Measurements from ENCODE around the gene IL1RL2.

Gene IL1RL2

GRCh38 chr2:102186791-102187495 lies at the start of gene IL1RL2:
IL1RL2 (plus strand) TSS chr2:102187023; CDS start chr2:102187868, 845 bp downstream.
- DNase-seq (ENCODE audit: low read depth): no peak

DNA sequence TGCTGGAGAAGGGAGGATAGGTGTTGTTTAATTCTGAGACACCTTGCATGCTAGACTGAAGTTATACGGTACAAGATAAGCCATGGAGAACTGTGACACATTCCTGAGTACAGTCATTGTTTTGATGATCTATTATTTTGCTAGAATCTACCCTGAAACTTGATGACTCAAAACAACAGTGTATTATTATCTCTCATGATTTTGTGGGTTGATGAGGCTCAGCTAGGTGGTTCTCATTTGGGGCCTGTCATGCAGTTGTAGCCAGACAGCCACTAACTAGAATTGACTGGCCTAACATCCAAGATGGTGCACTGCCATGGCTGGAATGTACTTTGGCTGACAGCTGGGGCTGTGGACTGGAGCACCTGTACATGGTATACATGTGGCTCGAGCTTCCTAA lies 49.7 kb upstream of the IL1RL2 start:
- no peak for DNase-seq (ENCODE audit: low read depth)

DNA sequence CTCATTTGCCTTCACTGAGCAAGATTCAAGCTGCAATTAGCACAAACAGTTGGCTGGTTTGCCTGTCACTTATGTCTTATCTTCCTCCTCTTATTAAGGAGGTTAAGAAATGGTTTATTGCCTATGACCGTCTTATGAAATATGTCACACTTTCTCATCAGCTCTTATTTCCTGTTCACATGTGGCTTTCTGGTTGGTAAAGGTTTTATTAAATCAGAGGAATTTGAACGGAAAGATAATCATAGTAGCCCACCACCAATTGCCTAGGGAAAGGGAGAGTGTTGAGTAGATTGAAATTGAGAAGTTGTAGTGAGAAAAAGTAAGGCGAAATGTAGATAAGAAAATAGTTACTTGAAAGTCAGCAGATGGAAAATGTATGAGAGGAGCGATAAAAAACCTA lies 48.5 kb upstream of the IL1RL2 start:
- DNase-seq (ENCODE audit: low read depth): no peak

DNA sequence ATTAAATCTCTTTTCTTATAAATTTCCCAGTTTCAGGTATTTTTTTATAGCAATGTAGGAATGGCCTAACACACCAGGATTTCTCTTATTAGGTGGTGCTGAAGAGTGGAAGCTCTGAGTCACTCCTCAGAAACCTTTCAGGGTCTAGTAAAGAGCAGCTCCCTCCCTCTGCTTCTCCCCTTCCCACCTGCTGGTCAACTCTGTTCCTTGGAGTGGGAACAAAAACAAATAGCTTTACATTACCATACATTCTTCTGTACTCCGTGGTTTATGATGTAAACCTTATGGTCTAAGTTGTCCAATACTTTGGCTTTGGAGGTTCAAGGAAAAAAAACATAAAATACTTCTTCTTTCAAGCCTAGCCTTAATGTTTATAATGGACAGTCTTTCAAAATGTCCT lies 47.0 kb upstream of the IL1RL2 start:
- DNase-seq (ENCODE audit: low read depth): no peak

DNA sequence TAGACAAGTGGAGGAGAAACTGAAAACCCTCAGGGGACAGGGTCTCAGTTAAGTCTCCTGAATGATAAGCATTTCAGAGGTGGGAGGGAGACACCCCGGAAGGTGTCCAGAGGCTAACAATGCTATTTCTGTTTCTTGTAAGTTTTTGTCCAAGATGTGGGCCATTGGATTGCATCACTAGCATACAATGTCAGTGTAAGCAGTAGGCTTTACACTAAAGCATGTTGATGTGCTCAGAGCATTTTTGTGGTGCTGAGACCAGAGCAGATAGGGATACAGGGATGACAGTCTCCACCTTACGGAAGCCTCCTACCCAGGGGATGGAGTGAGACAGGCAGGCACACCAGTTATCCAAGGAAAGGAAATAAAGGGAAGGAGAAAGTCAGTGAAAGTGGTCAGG lies 46.4 kb upstream of the IL1RL2 start:
- no peak for DNase-seq (ENCODE audit: low read depth)

DNA sequence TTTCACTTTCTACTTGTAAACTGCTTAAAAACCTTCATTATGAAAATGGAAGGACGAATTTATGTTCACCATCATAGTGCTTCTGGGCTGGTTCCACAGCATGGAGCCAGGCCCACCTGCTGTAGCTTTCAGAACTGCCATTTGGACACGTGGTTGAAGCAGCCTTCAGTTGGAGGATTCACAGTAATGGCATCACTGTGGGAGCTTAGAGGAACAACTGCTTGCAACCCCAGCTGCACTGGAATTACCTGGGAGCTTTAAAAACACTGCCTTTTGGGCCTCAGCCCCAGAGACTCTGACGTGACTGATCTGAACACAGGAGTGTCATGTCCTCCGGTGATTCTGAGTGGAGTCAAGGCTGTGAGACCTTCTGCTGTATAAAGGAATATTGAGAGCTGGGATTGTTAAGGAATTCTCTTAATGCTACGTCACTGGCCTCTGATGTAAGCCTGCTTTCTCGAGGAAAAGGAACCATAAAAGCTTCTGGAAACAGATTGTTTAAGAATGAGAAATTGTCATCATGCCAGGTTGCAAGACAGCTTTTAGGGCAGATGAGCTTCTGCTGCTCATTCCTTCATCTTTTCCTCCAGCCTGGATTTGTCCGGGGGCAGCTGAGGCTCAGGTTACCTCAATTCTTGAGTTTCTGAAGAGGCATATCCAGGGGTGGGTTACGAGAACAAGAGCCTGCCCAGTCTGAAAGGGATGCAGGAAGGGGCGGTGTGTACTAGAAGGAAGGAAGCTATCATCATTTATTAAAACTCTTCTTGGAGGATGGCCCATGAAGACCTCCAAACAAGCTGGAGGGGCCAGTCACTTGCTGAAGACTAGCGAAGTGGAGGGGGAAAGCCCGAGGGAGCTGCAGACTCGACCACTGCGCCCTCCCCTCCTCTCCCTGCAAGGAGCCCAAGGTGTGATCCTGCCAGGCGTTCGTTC lies 45.5 kb upstream of the IL1RL2 start:
- peak; percentile 68 for DNase-seq (ENCODE audit: low read depth)

GRCh38 chr2:102141970-102142828 lies 44.6 kb upstream of the IL1RL2 start, which contains the start of gene IL1R1:
IL1R1 (plus strand) TSS chr2:102142746; CDS start chr2:102157725, 14,979 bp downstream.
- DNase-seq (ENCODE audit: low read depth): no peak

DNA sequence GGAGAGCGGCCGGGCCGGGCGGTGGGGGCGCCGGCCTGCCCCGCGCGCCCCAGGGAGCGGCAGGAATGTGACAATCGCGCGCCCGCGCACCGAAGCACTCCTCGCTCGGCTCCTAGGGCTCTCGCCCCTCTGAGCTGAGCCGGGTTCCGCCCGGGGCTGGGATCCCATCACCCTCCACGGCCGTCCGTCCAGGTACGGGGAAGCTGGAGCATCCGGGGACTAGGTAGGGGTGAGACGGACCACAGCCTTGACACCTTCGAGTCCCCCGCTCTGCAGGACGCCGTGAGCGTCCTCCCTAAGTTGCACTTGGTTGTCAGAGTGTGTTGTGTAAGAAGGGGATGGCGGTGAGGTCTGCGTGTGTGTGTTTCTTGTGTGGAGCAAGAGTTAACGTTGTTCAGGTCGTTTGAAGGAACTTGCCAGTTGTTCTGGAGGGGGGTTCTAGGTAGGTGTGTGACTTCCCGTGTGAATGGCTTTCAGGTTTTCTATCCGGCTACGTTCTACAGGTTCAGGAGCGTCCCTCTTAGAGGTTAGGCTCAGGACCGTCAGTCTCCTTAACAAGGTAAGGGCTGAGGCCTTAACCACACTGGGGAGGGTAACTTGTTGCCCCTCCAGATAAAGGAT lies 43.9 kb upstream of the IL1RL2 start:
- DNase-seq (ENCODE audit: low read depth): no peak

DNA sequence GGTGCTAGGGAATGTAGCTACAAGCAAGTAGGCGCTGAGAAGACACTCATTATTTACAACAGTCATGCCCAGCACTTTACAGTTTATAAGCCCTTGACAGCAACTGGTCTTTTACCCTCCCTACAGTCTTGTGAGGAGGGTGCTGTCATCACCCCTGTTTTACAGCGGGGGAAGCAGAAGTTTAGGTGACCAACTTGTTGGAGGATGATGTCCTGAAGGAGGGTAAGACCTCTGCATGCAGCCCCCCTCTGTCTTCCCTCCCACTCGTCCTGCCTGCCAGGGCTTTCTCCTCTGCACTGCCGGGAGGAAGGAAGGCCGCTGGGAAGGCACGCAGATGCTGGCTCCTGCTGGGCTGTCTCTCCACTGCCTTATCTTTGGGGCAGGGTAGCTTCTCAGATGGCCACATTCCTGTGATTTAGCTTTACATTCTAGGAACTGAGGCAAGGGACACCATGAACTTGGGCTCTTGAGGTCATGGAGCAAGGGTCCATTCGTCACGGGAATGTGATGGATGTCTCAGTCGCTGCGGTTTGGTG lies 43.3 kb upstream of the IL1RL2 start:
- no peak for DNase-seq (ENCODE audit: low read depth)

- no peak for DNase-seq (ENCODE audit: low read depth)
These were observed 42.7 kb upstream of the IL1RL2 start for GRCh38 chr2:102144128-102144527.

- DNase-seq (ENCODE audit: low read depth): no peak
These were observed 41.7 kb upstream of the IL1RL2 start for GRCh38 chr2:102145107-102145506.

DNA sequence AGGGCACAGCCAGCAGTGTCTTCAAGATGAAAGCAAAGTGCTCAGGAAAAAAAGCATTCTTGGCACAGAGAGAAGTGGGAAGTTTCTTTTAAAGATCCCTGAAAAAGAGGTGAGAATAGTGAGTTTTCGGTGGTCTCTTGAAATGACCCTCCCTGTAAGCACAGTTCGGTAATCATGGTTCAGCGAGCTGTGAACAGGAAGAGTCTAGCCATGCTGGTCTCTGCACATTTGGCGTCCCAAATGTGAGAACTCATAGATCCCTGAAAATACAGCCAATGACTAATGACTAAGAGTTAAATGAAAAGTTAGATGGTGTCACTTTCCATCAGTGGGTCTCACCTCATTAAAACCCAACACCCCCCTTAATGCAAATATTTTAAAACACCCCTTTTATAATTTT lies 40.9 kb upstream of the IL1RL2 start:
- DNase-seq (ENCODE audit: low read depth): no peak

DNA sequence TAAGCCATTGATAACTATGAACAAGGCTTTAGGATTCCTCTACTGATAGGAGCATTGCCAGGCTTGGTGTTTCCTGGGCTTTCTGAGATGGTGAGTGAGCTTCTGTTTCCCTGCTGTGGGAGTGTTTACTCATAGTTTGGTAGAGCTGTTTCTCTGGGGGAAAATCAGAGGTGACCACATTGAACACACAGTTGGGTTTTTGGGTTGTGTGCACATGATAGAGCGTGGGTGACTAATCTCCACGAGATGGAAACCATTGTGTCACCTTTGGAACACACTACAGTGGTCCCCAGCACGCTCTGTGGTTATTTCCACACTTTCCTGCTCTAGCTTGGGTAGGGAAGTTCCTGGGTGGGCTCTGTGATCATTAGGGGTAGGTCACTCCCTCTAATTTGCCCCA lies 38.9 kb upstream of the IL1RL2 start:
- no peak for DNase-seq (ENCODE audit: low read depth)

DNA sequence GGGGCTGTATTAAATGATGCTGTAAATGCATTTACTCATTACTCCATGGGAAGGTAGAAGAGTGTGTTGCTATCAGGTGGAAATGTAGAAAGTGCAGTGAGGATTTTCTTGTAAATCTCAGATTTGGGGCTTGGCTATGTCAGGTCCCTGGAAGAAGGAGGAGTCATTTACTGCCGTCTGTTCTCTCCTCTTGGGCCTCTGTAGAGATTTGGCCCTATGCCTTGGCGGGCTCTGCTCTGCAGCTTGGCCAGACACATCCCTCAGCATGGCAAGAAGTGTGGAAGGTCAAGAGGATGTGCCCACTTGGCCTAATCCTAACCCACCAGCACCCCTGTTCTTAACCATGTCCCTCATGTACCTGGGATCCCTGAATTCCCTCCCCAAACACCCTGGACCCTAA lies 37.6 kb upstream of the IL1RL2 start:
- no peak for DNase-seq (ENCODE audit: low read depth)

GRCh38 chr2:102149644-102150455 lies 37.0 kb upstream of the IL1RL2 start:
- DNase-seq (ENCODE audit: low read depth): no peak

DNA sequence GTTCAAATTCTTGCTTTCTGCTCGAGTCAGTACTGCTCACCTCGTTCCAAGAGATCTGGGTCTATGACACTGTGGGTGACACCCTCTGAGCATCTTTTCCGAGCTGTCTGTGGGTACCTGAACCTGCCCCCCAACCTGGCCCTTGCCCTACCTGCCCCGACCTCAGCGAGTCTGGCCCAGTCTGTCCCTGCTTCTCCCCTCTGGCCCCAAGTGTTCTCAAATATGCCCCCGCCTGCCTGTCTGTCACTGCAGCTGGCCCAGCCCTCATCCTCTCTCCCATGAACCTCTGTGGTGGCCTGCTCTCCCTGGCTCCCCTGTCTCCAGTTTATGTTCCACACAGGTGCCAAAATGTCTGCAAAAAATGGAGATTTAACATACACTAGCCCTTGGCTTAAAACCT lies 32.5 kb upstream of the IL1RL2 start:
- DNase-seq (ENCODE audit: low read depth): no peak

- DNase-seq (ENCODE audit: low read depth): no peak
These were observed 31.7 kb upstream of the IL1RL2 start for GRCh38 chr2:102154946-102155702.

DNA sequence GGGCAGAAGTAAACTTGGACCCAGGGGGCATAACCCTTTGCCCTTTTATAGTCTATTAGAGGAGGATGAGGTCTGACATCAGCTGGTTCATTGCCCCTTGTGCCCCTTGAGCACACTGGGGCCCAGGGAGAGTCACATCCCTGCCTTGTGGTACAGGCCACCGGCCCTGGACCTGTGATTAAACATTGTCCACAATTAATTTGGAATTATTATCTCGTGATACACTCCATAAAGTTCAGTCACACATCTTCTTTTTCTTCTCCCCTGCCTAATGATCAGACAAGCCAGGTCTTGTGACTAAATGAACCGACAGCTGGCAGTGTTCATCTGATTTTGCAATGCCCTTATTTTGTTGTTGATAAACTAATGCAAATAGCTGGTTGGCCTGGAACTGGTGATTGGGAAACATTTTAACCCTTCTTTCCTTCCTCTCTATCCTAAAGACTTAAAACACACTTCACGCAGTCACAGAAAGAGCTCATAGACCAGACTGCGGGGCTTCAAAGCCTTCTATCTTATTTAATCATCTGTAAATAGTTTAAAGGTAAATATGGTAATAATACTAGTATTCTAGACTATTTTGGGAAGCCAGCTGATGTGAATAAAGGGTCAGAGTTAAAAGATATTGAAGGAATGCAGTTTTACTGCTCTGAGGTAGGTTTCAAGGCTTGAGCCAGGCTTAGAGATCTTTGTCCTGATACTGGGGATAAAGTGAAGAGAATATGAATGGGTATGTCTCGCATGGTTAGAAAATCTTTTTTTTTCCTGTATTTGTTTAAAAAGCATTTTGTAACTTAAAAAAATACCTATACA lies 30.9 kb upstream of the IL1RL2 start:
- no peak for DNase-seq (ENCODE audit: low read depth)

All from HS-5 (cell line).